Spleen (tissue), 11 donors: Measurements from ENCODE around the gene MOXD1. TPM values are rescaled to one million over a fixed set of nuclear protein-coding genes. Genes with fewer than 3 reads are reported as not detected.

ENCODE experiments used
- DNase-seq: peaks from one replicate; pipeline ENCODE4 v3.0.0-alpha.2; 2020
- H3K27ac ChIP-seq, 8 donors: fragments of 200-600 bp; sonication (generic) in 7 of 8; 1 replicate in 4 of 8; 2 replicates in 4 of 8; pipeline versions ENCODE4 v1.5.0 to v1.8.0; 2016 to 2021; ENCODE audit warnings: inconsistent platforms in 4 of 8, mild to moderate bottlenecking in 4 of 8, moderate library complexity in 1 of 8
- H3K27me3 ChIP-seq, 7 donors: fragments of 200-600 bp; sonication (generic) in 6 of 7; replicated peaks in 1 of 7; 1 replicate in 4 of 7; 2 replicates in 3 of 7; pipeline versions ENCODE4 v1.5.0 to v1.8.0; 2016 to 2021; ENCODE audit warnings: inconsistent platforms in 3 of 7, mild to moderate bottlenecking in 1 of 7
- H3K36me3 ChIP-seq, 6 donors: fragments of 200-600 bp; sonication (generic) in 5 of 6; 1 replicate in 4 of 6; 2 replicates in 2 of 6; pipeline versions ENCODE4 v1.5.0 to v1.8.0; 2016 to 2021; ENCODE audit warnings: inconsistent platforms in 2 of 6
- H3K4me1 ChIP-seq, 6 donors: fragments of 200-600 bp; sonication (generic) in 5 of 6; 1 replicate in 3 of 6; 2 replicates in 3 of 6; pipeline versions ENCODE4 v1.5.0 to v1.8.0; 2016 to 2021; ENCODE audit warnings: inconsistent platforms in 3 of 6
- H3K4me3 ChIP-seq, 8 donors: fragments of 200-600 bp; sonication (generic) in 7 of 8; 1 replicate in 4 of 8; 2 replicates in 4 of 8; pipeline versions ENCODE4 v1.5.0 to v1.8.0; 2016 to 2021; ENCODE audit warnings: inconsistent platforms in 4 of 8, mild to moderate bottlenecking in 4 of 8, moderate library complexity in 2 of 8
- H3K9me3 ChIP-seq, 8 donors: fragments of 200-600 bp; sonication (generic) in 7 of 8; 1 replicate in 4 of 8; 2 replicates in 4 of 8; pipeline versions ENCODE4 v1.5.0 to v1.8.0; 2016 to 2021; ENCODE audit warnings: inconsistent platforms in 4 of 8
- POLR2A ChIP-seq, 3 donors: fragments of 450-650 bp; IDR thresholded peaks; one replicate each; pipeline ENCODE4 v1.5.1; 2017; ENCODE audit warnings: antibody characterized with exemption in 3 of 3, mild to moderate bottlenecking in 1 of 3
- POLR2AphosphoS5 ChIP-seq, 3 donors: sonication (generic); formaldehyde crosslinking; IDR thresholded peaks; one replicate each; pipeline ENCODE4 v1.5.1; 2017; ENCODE audit warnings: antibody characterized with exemption in 3 of 3
- WGBS, 5 donors: extraction: QIAGEN DNeasy Blood & Tissue Kit in 3 of 5; methylation state at CpG; one replicate each; pipeline versions ENCODE4 v1.1.5 to v1.1.7; 2013 to 2018; 5-methylcytosine and 5-hydroxymethylcytosine counted together
- intact Hi-C: fragments of 100-400 bp; cut with DNase I; formaldehyde crosslinking; loops from one replicate; pipeline ENCODE4 v1.15.0; 2023; ENCODE audit warnings: low total_unique reads
- polyA plus RNA-seq, 3 donors: library from polyadenylated mRNA; stranded (reverse); fragments of 200-250 nt; gene quantifications; one replicate each; pipeline ENCODE4 v1.2.1, GENCODE V29; 2013
- total RNA-seq, 7 donors: library from RNA; depleted of rRNA in 3 of 7; stranded (reverse); fragments of >200 nt in 3 of 7; fragmentation: NEBNext Ultra II Directional in 4 of 7; extraction: Animal tissue kit (Norgen Biotek cat#: 25700) in 4 of 7; gene quantifications; one replicate each; pipeline versions ENCODE4 v1.1.0 to v1.2.1, GENCODE V29; 2016 to 2021
- TF ChIP-seq, protein P1 (sequence below), 11 experiments: fragments of 200-600 bp in 7 of 11; fragments of 450-650 bp in 4 of 11; sonication (generic) in 4 of 11; IDR thresholded peaks in 8 of 11; conservative IDR thresholded peaks in 3 of 11; 1 replicate in 7 of 11; 2 replicates in 4 of 11; pipeline versions ENCODE4 v1.4.0 to v1.8.0; 2016 to 2021; ENCODE audit warnings: antibody characterized with exemption in 11 of 11, inconsistent platforms in 4 of 11, mild to moderate bottlenecking in 1 of 11
- donor health status: healthy with polysubstance abuse.
- donor health status: DM: no; HTN: no; CAD: no; lungs with moderate emphysema.
- donor health status: DM: no; HTN: no; CAD: no.
- donor health status: Bipolar disorder and iron deficiency.
- donor health status: healthy.
- donor health status: DM: no; HTN: no; CAD: no.
- donor health status: DM: yes; HTN: yes; CAD: no.

MOXD1 gene
- total and polyA plus RNA-seq, 10 donors, result 2.9 to 10.2 (median 6.1) TPM

DNA sequence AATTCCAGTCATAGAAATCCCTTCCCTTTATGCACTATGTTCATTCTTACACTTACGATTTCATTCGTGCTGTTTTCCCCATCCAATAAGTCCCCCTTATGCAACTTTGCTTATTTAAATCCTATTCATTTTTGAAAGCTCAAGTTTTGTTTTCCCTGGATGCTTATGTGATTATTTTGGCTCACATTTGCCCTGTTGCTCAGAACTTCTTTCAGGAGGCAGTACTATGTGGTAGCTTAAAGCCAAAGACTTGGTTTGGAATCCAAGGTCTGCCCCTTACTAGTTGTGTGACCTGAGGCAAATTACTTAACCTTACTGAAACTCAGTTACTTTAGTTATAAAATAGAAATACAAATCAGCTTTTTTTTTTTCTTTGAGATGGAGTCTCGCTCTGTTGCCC lies 59.6 kb downstream of the MOXD1 start:
- WGBS, 5 donors, result 85 to 96% (median 89%) methylated on average over 3 of the region's 3 CpGs
- Histone ChIP-seq H3K4me3 (no peak overlapping the region), H3K27me3 (no peaks in the 10 kb centered on the region), H3K4me1 (no peaks in the 10 kb centered on the region), H3K27ac (no peak overlapping the region), H3K36me3 (no peaks in the 10 kb centered on the region), H3K9me3 (peaks cover 0 to 22% (median 15%) of the 10 kb centered on the region in 8 donors)
- intact Hi-C loops, result no loop called here
- TF ChIP-seq, protein P1, sequence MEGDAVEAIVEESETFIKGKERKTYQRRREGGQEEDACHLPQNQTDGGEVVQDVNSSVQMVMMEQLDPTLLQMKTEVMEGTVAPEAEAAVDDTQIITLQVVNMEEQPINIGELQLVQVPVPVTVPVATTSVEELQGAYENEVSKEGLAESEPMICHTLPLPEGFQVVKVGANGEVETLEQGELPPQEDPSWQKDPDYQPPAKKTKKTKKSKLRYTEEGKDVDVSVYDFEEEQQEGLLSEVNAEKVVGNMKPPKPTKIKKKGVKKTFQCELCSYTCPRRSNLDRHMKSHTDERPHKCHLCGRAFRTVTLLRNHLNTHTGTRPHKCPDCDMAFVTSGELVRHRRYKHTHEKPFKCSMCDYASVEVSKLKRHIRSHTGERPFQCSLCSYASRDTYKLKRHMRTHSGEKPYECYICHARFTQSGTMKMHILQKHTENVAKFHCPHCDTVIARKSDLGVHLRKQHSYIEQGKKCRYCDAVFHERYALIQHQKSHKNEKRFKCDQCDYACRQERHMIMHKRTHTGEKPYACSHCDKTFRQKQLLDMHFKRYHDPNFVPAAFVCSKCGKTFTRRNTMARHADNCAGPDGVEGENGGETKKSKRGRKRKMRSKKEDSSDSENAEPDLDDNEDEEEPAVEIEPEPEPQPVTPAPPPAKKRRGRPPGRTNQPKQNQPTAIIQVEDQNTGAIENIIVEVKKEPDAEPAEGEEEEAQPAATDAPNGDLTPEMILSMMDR (IDR thresholded peaks at IDR 0.05 in 8 of 11, conservative IDR thresholded peaks at IDR 0.05 in 3 of 11), result no peak
- TF ChIP-seq POLR2A (IDR thresholded peaks at IDR 0.05), result no peak
- no peak for TF ChIP-seq POLR2AphosphoS5 (IDR thresholded peaks at IDR 0.05)
- no peak for DNase-seq

DNA sequence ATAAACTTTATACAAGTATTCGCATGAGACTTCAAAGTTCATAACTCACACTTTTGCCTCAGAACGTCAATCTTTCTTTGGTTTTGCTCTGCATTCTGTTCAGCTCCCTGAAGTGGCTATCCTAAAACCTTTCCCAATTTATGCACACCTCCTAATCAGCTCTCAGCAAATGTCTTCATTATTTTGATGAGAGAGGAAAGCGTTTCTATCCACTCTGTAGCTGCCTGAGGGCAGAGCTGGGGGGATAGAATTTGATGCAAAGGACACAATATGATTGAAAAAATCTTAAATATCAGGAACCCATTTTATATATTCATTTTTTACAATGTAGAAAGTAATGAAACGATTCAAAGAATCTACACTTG lies 66.8 kb downstream of the MOXD1 start:
- intact Hi-C loops, result no loop called here
- Histone ChIP-seq H3K27ac (no peak overlapping the region), H3K36me3 (no peaks in the 10 kb centered on the region), H3K27me3 (no peaks in the 10 kb centered on the region), H3K9me3 (no peaks in the 10 kb centered on the region), H3K4me3 (no peak overlapping the region), H3K4me1 (no peaks in the 10 kb centered on the region)
- DNase-seq, result no peak
- 48 to 79% (median 64%) methylated on average over 4 of the region's 4 CpGs for WGBS, 5 donors
- TF ChIP-seq, protein P1 (IDR thresholded peaks at IDR 0.05 in 8 of 11, conservative IDR thresholded peaks at IDR 0.05 in 3 of 11), result no peak
- TF ChIP-seq POLR2AphosphoS5 (IDR thresholded peaks at IDR 0.05), result no peak

GRCh38 chr6:132333639-132334520 lies 67.4 kb downstream of the MOXD1 start:
- DNase-seq, result no peak
- intact Hi-C loops, result no loop called here
- 71 to 81% (median 76%) methylated on average over 6 of the region's 6 CpGs for WGBS, 5 donors
- no peak overlapping the region for H3K4me3 ChIP-seq
- H3K27me3 ChIP-seq, result no peaks in the 10 kb centered on the region
- TF ChIP-seq POLR2AphosphoS5 (IDR thresholded peaks at IDR 0.05), result no peak
- TF ChIP-seq, protein P1 (IDR thresholded peaks at IDR 0.05 in 8 of 11, conservative IDR thresholded peaks at IDR 0.05 in 3 of 11), result no peak
- TF ChIP-seq POLR2A (IDR thresholded peaks at IDR 0.05), result no peak
- H3K27ac ChIP-seq, result no peak overlapping the region
- H3K4me1 ChIP-seq, result no peaks in the 10 kb centered on the region
- H3K9me3 ChIP-seq, result no peaks in the 10 kb centered on the region
- H3K36me3 ChIP-seq, result no peaks in the 10 kb centered on the region

DNA sequence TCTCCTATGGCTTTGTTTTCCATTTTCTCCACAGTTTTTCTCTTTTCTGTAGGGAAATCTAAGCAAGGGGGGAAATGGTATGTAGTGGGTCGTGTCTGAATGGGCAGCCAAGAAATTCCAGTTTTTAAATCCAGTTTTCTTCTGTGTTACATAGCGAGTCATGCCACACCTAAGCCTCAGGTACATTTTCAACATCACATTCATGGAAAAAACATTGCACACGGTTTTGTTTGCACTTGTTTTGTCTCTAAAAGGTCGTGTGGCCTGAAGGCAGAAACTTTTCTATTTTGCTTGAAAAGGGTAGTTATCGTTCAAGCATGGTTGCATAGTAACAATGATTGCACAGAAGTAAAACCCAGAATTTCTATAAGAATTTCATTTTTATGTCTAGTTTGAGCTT lies 70.5 kb downstream of the MOXD1 start:
- no peaks in the 10 kb centered on the region for H3K4me1 ChIP-seq
- no peak for TF ChIP-seq POLR2AphosphoS5 (IDR thresholded peaks at IDR 0.05)
- TF ChIP-seq, protein P1 (IDR thresholded peaks at IDR 0.05 in 8 of 11, conservative IDR thresholded peaks at IDR 0.05 in 3 of 11), result no peak
- TF ChIP-seq POLR2A (IDR thresholded peaks at IDR 0.05), result no peak
- H3K9me3 ChIP-seq, result no peaks in the 10 kb centered on the region
- no peaks in the 10 kb centered on the region for H3K27me3 ChIP-seq
- H3K4me3 ChIP-seq, result no peak overlapping the region
- H3K36me3 ChIP-seq, result no peaks in the 10 kb centered on the region
- no peak for DNase-seq
- intact Hi-C loops, result no loop called here
- 68 to 82% (median 72%) methylated on average over 5 of the region's 5 CpGs for WGBS, 5 donors
- no peak overlapping the region for H3K27ac ChIP-seq
